Endodermal cell (in vitro differentiated cells): ENCODE results near the gene CD200R1L. TPM values are rescaled to one million over a fixed set of nuclear protein-coding genes. Genes with fewer than 3 reads are reported as not detected.

ENCODE experiments used
- DNase-seq: peaks from one replicate; pipeline ENCODE4 v3.0.0-alpha.2; 2017
- H3K27ac ChIP-seq: 2 replicates; pipeline ENCODE4 v1.5.1; 2013; ENCODE audit warnings: mild to moderate bottlenecking, low read depth, low read length, moderate library complexity
- H3K27me3 ChIP-seq: 2 replicates; pipeline ENCODE4 v1.6.1; 2013; ENCODE audit warnings: mild to moderate bottlenecking, low read length, moderate library complexity; ENCODE audit not compliant: insufficient read depth, control insufficient read depth, poor library complexity, severe bottlenecking
- H3K36me3 ChIP-seq: 2 replicates; pipeline ENCODE4 v1.7.0; 2013; ENCODE audit warnings: mild to moderate bottlenecking, low read length, moderate library complexity; ENCODE audit not compliant: control insufficient read depth, insufficient read depth
- H3K4me1 ChIP-seq: one replicate; pipeline ENCODE4 v1.7.0; 2013; ENCODE audit warnings: low read length; ENCODE audit not compliant: control insufficient read depth, insufficient read depth
- H3K4me3 ChIP-seq: 2 replicates; pipeline ENCODE4 v1.5.1; 2013; ENCODE audit warnings: mild to moderate bottlenecking, low read length, moderate library complexity
- H3K9ac ChIP-seq: 2 replicates; pipeline ENCODE4 v1.6.1; 2013; ENCODE audit warnings: mild to moderate bottlenecking, low read length, moderate library complexity; ENCODE audit not compliant: poor library complexity, severe bottlenecking; ENCODE audit errors: extremely low read depth
- H3K9me3 ChIP-seq: 2 replicates; pipeline ENCODE4 v1.6.1; 2013; ENCODE audit warnings: mild to moderate bottlenecking, low read length, moderate library complexity; ENCODE audit not compliant: control insufficient read depth
- H3K27ac Mint-ChIP-seq: 2 replicates; pipeline ENCODE4 v1.8.0; 2020; ENCODE audit warnings: mixed read lengths
- H3K27me3 Mint-ChIP-seq: 2 replicates; pipeline ENCODE4 v1.8.0; 2021; ENCODE audit warnings: mild to moderate bottlenecking, mixed read lengths; ENCODE audit not compliant: insufficient read depth
- H3K36me3 Mint-ChIP-seq: 2 replicates; pipeline ENCODE4 v1.8.0; 2020; ENCODE audit warnings: low read depth, mixed read lengths
- H3K4me1 Mint-ChIP-seq: 2 replicates; pipeline ENCODE4 v1.8.0; 2020; ENCODE audit warnings: mixed read lengths
- H3K4me3 Mint-ChIP-seq: 2 replicates; pipeline ENCODE4 v1.8.0; 2020; ENCODE audit warnings: mild to moderate bottlenecking, moderate library complexity, mixed read lengths
- H3K9me3 Mint-ChIP-seq: 2 replicates; pipeline ENCODE4 v1.8.0; 2020; ENCODE audit warnings: mild to moderate bottlenecking, mixed read lengths
- WGBS, 2 experiments: methylation state at CpG; one replicate each; pipeline versions ENCODE4 v1.1.5 to v1.1.7; 2013; ENCODE audit warnings: missing lambda C conversion rate in 2 of 2, mixed read lengths in 1 of 2; ENCODE audit not compliant: insufficient coverage in 1 of 2, insufficient read length in 1 of 2; 5-methylcytosine and 5-hydroxymethylcytosine counted together
- total RNA-seq, 2 donors: library from RNA; stranded (reverse); fragmentation: NEBNext Ultra II Directional in 1 of 2; extraction: Animal tissue kit (Norgen Biotek cat#: 25700) in 1 of 2; gene quantifications; 2 replicates in 1 of 2; 3 replicates in 1 of 2; pipeline ENCODE4 v1.2.1, GENCODE V29; 2021
- TF ChIP-seq, protein P1 (sequence below): fragments of 200-600 bp; sonication (generic); conservative IDR thresholded peaks from 2 replicates; pipeline ENCODE4 v1.5.0; 2021; ENCODE audit warnings: antibody characterized with exemption, mild to moderate bottlenecking

CD200R1L gene
- total RNA-seq, 2 donors from 2014 or later, result not detected

GRCh38 chr3:112875561-112875960 lies 28.9 kb upstream of the CD200R1L start:
- Mint-ChIP-seq H3K4me3 (no peak overlapping the region), H3K36me3 (no peaks in the 10 kb centered on the region), H3K4me1 (no peaks in the 10 kb centered on the region), H3K27ac (no peak overlapping the region), H3K9me3 (no peaks in the 10 kb centered on the region), H3K27me3 (no peaks in the 10 kb centered on the region)
- Histone ChIP-seq H3K4me1 (no peaks in the 10 kb centered on the region), H3K4me3 (no peak overlapping the region), H3K27ac (no peak overlapping the region), H3K9ac (no peak overlapping the region), H3K27me3 (no peaks in the 10 kb centered on the region), H3K36me3 (no peaks in the 10 kb centered on the region), H3K9me3 (no peaks in the 10 kb centered on the region)
- TF ChIP-seq, protein P1, sequence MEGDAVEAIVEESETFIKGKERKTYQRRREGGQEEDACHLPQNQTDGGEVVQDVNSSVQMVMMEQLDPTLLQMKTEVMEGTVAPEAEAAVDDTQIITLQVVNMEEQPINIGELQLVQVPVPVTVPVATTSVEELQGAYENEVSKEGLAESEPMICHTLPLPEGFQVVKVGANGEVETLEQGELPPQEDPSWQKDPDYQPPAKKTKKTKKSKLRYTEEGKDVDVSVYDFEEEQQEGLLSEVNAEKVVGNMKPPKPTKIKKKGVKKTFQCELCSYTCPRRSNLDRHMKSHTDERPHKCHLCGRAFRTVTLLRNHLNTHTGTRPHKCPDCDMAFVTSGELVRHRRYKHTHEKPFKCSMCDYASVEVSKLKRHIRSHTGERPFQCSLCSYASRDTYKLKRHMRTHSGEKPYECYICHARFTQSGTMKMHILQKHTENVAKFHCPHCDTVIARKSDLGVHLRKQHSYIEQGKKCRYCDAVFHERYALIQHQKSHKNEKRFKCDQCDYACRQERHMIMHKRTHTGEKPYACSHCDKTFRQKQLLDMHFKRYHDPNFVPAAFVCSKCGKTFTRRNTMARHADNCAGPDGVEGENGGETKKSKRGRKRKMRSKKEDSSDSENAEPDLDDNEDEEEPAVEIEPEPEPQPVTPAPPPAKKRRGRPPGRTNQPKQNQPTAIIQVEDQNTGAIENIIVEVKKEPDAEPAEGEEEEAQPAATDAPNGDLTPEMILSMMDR, result no peak
- no peak for DNase-seq
- WGBS, 2 experiments, result 85 to 100% methylated on average over 2 of the region's 2 CpGs

GRCh38 chr3:112874725-112875124 lies 28.1 kb upstream of the CD200R1L start:
- H3K4me3 Mint-ChIP-seq, result no peak overlapping the region
- Histone ChIP-seq H3K27me3 (no peaks in the 10 kb centered on the region), H3K27ac (no peak overlapping the region), H3K36me3 (no peaks in the 10 kb centered on the region), H3K9me3 (peaks cover 6% of the 10 kb centered on the region), H3K4me1 (no peaks in the 10 kb centered on the region), H3K4me3 (no peak overlapping the region), H3K9ac (no peak overlapping the region)
- no peak overlapping the region for H3K27ac Mint-ChIP-seq
- DNase-seq, result no peak
- H3K36me3 Mint-ChIP-seq, result no peaks in the 10 kb centered on the region
- H3K27me3 Mint-ChIP-seq, result no peaks in the 10 kb centered on the region
- TF ChIP-seq, protein P1, result no peak
- no peaks in the 10 kb centered on the region for H3K4me1 Mint-ChIP-seq
- peaks cover 6% of the 10 kb centered on the region for H3K9me3 Mint-ChIP-seq

DNA sequence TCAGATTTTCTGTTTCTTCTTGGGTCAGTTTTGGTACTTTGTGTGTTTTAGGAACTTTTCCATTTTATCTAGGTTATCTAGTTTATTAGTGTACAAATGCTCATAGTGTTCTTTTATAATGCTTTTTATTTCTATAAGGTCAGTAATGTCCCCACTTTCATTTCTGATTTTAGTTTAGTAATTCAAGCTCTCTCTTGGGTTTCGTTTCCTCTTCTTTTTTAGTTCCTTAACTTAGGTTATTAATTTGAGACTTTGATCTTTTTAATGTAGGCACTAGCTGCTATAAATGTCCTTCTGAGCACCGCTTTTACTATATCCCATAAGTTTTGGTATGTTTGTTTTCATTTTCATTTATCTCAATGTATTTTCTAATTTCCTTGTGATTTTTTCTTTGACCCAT lies 27.0 kb upstream of the CD200R1L start:
- Histone ChIP-seq H3K9ac (no peak overlapping the region), H3K27me3 (no peaks in the 10 kb centered on the region), H3K4me3 (no peak overlapping the region), H3K27ac (no peak overlapping the region), H3K9me3 (peaks cover 6% of the 10 kb centered on the region), H3K36me3 (no peaks in the 10 kb centered on the region), H3K4me1 (no peaks in the 10 kb centered on the region)
- H3K4me1 Mint-ChIP-seq, result no peaks in the 10 kb centered on the region
- H3K36me3 Mint-ChIP-seq, result no peaks in the 10 kb centered on the region
- TF ChIP-seq, protein P1, result no peak
- H3K9me3 Mint-ChIP-seq, result peaks cover 10% of the 10 kb centered on the region
- 75% methylated on average over 2 of the region's 2 CpGs; no CpG with 5 or more reads in 1 of the 2 experiments for WGBS, 2 experiments
- no peak overlapping the region for H3K4me3 Mint-ChIP-seq
- H3K27me3 Mint-ChIP-seq, result no peaks in the 10 kb centered on the region
- DNase-seq, result no peak
- no peak overlapping the region for H3K27ac Mint-ChIP-seq
